Liver (tissue), 9 donors: ENCODE results near the gene PIP4K2A. TPM values are rescaled to one million over a fixed set of nuclear protein-coding genes. Genes with fewer than 3 reads are reported as not detected.

Experiments used
- DNase-seq: peaks from one replicate; pipeline ENCODE4 v3.0.0-alpha.2; 2017; ENCODE audit warnings: low spot score
- H3K27ac ChIP-seq, 2 donors: one replicate each; pipeline ENCODE4 v1.7.0; 2013; ENCODE audit warnings: inconsistent platforms in 2 of 2, low read length in 2 of 2, control low read depth in 1 of 2, low read depth in 1 of 2, mild to moderate bottlenecking in 1 of 2
- H3K27me3 ChIP-seq, 4 donors: one replicate each; pipeline versions ENCODE4 v1.6.1 to v1.7.0; 2013; ENCODE audit warnings: low read length in 3 of 4, inconsistent platforms in 1 of 4, mild to moderate bottlenecking in 1 of 4, moderate library complexity in 1 of 4; ENCODE audit not compliant: control insufficient read depth in 4 of 4, insufficient read depth in 4 of 4
- H3K36me3 ChIP-seq, 4 donors: one replicate each; pipeline versions ENCODE4 v1.6.1 to v1.7.0; 2013; ENCODE audit warnings: low read length in 3 of 4, mild to moderate bottlenecking in 3 of 4, low read depth in 1 of 4, moderate library complexity in 1 of 4; ENCODE audit not compliant: control insufficient read depth in 4 of 4, insufficient read depth in 3 of 4
- H3K4me1 ChIP-seq, 4 donors: one replicate each; pipeline versions ENCODE4 v1.6.1 to v1.7.0; 2013; ENCODE audit warnings: low read length in 3 of 4, mild to moderate bottlenecking in 3 of 4, moderate library complexity in 1 of 4; ENCODE audit not compliant: control insufficient read depth in 4 of 4, insufficient read depth in 4 of 4
- H3K4me3 ChIP-seq, 3 donors: one replicate each; pipeline versions ENCODE4 v1.6.1 to v1.7.0; 2013; ENCODE audit warnings: low read length in 3 of 3, control low read depth in 1 of 3, low read depth in 1 of 3, mild to moderate bottlenecking in 1 of 3
- H3K9ac ChIP-seq, 2 donors: one replicate each; pipeline ENCODE4 v1.7.0; 2013; ENCODE audit warnings: low read length in 2 of 2, mild to moderate bottlenecking in 2 of 2, moderate library complexity in 2 of 2, control low read depth in 1 of 2, low read depth in 1 of 2
- H3K9me3 ChIP-seq, 4 donors: one replicate each; pipeline versions ENCODE4 v1.6.1 to v1.7.0; 2013; ENCODE audit warnings: low read length in 3 of 4; ENCODE audit not compliant: control insufficient read depth in 4 of 4
- EGR1 ChIP-seq, 2 donors: IDR thresholded peaks; 2 replicates each; pipeline ENCODE4 v1.6.1; 2016 to 2018; ENCODE audit warnings: antibody characterized with exemption in 2 of 2, low read depth in 2 of 2
- FOXA2 ChIP-seq: IDR thresholded peaks from 2 replicates; pipeline ENCODE4 v1.6.1; 2016; ENCODE audit warnings: antibody characterized with exemption
- GABPA ChIP-seq, 2 donors: IDR thresholded peaks in 1 of 2; conservative IDR thresholded peaks in 1 of 2; 2 replicates each; pipeline ENCODE4 v1.6.1; 2016; ENCODE audit warnings: antibody characterized with exemption in 2 of 2, mild to moderate bottlenecking in 1 of 2, moderate library complexity in 1 of 2
- HNF4G ChIP-seq: IDR thresholded peaks from 2 replicates; pipeline ENCODE4 v1.6.1; 2016; ENCODE audit warnings: antibody characterized with exemption
- JUND ChIP-seq, 2 donors: IDR thresholded peaks; 2 replicates each; pipeline ENCODE4 v1.6.1; 2016; ENCODE audit warnings: antibody characterized with exemption in 2 of 2
- NR2F2 ChIP-seq: IDR thresholded peaks from 2 replicates; pipeline ENCODE4 v1.6.1; 2016; ENCODE audit warnings: antibody characterized with exemption
- RAD21 ChIP-seq, 2 donors: IDR thresholded peaks; 2 replicates each; pipeline ENCODE4 v1.6.1; 2016; ENCODE audit warnings: antibody characterized with exemption in 2 of 2, mild to moderate bottlenecking in 2 of 2
- RXRA ChIP-seq, 2 donors: IDR thresholded peaks; 2 replicates each; pipeline ENCODE4 v1.6.1; 2017 to 2018; ENCODE audit warnings: antibody characterized with exemption in 2 of 2, mild to moderate bottlenecking in 1 of 2
- TAF1 ChIP-seq: conservative IDR thresholded peaks from 2 replicates; pipeline ENCODE4 v1.6.1; 2016; ENCODE audit warnings: antibody characterized with exemption, mild to moderate bottlenecking
- YY1 ChIP-seq: IDR thresholded peaks from 2 replicates; pipeline ENCODE4 v1.6.1; 2016; ENCODE audit warnings: antibody characterized with exemption, mild to moderate bottlenecking
- whole genome bisulfite sequencing: extraction: QIAGEN DNeasy Blood & Tissue Kit; methylation state at CpG from one replicate; pipeline ENCODE4 v1.1.7; 2013; 5-methylcytosine and 5-hydroxymethylcytosine counted together
- polyA plus RNA-seq, 2 donors: library from polyadenylated mRNA; stranded (reverse) in 1 of 2; unstranded in 1 of 2; fragments of 200-250 nt in 1 of 2; fragments of >200 nt in 1 of 2; fragmentation: Nextera tagmentation in 1 of 2; extraction: Ambion mirVana in 1 of 2; gene quantifications; one replicate each; pipeline versions ENCODE4 v1.2.1 to v1.2.3, GENCODE V29; 2013 to 2015
- total RNA-seq, 2 donors: library from RNA; depleted of rRNA; stranded (reverse); fragments of >200 nt; gene quantifications; one replicate each; pipeline ENCODE4 v1.2.3, GENCODE V29; 2014
- TF ChIP-seq, protein P1 (sequence below): IDR thresholded peaks from 2 replicates; pipeline ENCODE4 v1.6.1; 2016; ENCODE audit warnings: antibody characterized with exemption
- TF ChIP-seq, protein P2 (sequence below): IDR thresholded peaks from 2 replicates; pipeline ENCODE4 v1.6.1; 2016; ENCODE audit warnings: antibody characterized with exemption, mild to moderate bottlenecking
- TF ChIP-seq, protein P3 (sequence below): IDR thresholded peaks from 2 replicates; pipeline ENCODE4 v1.6.1; 2016; ENCODE audit warnings: antibody characterized with exemption
- donor health status: healthy.
- donor health status: healthy.
- donor health status: healthy.
- donor health status: healthy.
- donor health status: healthy.

Gene PIP4K2A
- total and polyA plus RNA-seq, 4 donors, result 6.4 to 53.7 (median 8.6) TPM

DNA sequence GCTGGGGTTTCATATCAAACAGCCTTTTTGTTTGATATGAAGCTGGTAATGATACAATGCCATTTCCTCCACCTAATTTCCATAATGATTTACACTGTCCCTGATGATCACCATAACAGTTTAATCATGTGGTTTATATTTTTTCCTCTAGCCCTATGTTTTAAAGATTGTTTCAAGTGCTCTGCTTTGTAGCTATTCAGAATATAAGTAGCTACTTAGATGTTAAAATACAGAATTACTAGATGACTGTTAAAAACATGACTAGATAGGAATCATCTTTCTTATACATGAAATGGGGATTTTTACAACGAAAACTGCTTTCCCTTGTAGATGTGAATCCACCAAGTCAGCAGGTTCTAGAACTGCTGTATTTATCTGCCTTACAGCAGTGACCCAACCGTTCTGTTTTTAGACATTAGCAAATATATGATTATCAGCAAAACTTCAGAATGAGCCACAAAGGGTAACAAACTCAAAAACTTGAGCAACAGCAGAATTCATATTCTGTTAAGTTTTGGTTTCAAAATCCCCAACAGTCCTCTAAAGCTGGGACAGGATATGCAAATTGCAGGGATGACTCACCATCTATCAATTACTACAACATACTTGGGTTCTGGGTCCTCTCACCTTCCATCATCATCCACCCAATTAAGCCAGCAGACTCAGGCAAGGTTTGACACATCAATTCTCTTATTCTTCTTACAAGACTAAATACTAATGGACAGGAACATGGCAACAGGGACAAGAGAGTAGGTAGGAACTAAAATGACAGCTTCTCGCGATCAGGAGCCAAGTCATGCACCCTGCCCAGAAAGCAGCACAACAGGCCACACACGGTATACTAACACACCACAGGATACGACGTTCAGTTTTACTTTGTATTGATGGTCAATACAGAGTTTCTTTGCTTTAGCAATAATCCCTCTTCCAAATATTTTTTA, 83.9 kb downstream of the PIP4K2A start:
- 55% methylated on average over 7 of the region's 7 CpGs for WGBS
- Histone ChIP-seq H3K27me3 (no peaks in the 10 kb centered on the region), H3K9me3 (no peaks in the 10 kb centered on the region), H3K27ac (peak overlapping the region; percentile 66 to 77), H3K4me1 (peaks cover 0 to 7% (median 0%) of the 10 kb centered on the region in 4 donors), H3K9ac (peak overlapping the region in 1 of 2 donors; percentile 61), H3K36me3 (no peaks in the 10 kb centered on the region), H3K4me3 (no peak overlapping the region)
- DNase-seq, result no peak
- TF ChIP-seq TAF1, result no peak
- TF ChIP-seq YY1, result peak; percentile 16
- TF ChIP-seq RAD21 (IDR thresholded peaks at IDR 0.05), result peak in 1 of 2 donors; percentile 24
- no peak for TF ChIP-seq HNF4G
- TF ChIP-seq, protein P1, sequence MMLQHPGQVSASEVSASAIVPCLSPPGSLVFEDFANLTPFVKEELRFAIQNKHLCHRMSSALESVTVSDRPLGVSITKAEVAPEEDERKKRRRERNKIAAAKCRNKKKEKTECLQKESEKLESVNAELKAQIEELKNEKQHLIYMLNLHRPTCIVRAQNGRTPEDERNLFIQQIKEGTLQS, result peak; percentile 31
- peak; percentile 95 to 96 for TF ChIP-seq JUND (IDR thresholded peaks at IDR 0.05)
- TF ChIP-seq RXRA (IDR thresholded peaks at IDR 0.05), result peak in 1 of 2 donors; percentile 29

DNA sequence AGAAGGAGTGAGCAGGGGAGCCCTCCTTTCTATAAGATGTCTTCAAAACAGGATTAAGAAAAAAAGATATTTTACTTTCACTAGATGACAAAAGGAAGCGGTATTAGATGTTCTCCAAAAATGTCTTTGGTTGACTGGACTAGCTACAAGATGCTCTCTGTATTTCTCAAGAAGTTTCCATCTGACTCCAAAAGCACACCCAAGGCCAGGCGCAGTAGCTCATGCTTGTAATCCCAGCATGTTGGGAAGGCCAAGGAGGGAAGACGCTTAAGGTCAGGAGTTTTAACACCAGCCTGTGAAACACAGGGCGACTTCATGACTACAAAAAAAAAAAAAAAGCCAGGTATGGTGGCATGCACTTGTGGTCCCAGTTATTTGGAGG, 84.5 kb downstream of the PIP4K2A start:
- Histone ChIP-seq H3K4me3 (no peak overlapping the region), H3K36me3 (no peaks in the 10 kb centered on the region), H3K9ac (peak overlapping the region in 1 of 2 donors; percentile 61), H3K27me3 (no peaks in the 10 kb centered on the region), H3K27ac (peak overlapping the region; percentile 66 to 77), H3K9me3 (no peaks in the 10 kb centered on the region), H3K4me1 (peaks cover 0 to 8% (median 0%) of the 10 kb centered on the region in 4 donors)
- TF ChIP-seq, protein P2, sequence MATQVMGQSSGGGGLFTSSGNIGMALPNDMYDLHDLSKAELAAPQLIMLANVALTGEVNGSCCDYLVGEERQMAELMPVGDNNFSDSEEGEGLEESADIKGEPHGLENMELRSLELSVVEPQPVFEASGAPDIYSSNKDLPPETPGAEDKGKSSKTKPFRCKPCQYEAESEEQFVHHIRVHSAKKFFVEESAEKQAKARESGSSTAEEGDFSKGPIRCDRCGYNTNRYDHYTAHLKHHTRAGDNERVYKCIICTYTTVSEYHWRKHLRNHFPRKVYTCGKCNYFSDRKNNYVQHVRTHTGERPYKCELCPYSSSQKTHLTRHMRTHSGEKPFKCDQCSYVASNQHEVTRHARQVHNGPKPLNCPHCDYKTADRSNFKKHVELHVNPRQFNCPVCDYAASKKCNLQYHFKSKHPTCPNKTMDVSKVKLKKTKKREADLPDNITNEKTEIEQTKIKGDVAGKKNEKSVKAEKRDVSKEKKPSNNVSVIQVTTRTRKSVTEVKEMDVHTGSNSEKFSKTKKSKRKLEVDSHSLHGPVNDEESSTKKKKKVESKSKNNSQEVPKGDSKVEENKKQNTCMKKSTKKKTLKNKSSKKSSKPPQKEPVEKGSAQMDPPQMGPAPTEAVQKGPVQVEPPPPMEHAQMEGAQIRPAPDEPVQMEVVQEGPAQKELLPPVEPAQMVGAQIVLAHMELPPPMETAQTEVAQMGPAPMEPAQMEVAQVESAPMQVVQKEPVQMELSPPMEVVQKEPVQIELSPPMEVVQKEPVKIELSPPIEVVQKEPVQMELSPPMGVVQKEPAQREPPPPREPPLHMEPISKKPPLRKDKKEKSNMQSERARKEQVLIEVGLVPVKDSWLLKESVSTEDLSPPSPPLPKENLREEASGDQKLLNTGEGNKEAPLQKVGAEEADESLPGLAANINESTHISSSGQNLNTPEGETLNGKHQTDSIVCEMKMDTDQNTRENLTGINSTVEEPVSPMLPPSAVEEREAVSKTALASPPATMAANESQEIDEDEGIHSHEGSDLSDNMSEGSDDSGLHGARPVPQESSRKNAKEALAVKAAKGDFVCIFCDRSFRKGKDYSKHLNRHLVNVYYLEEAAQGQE, result no peak
- TF ChIP-seq RXRA (IDR thresholded peaks at IDR 0.05) (no peak), FOXA2 (no peak), EGR1 (IDR thresholded peaks at IDR 0.05; ENCODE audit: low read depth in 2 of 2) (no peak)
- 83% methylated on average over 4 of the region's 4 CpGs for WGBS
- no peak for DNase-seq

DNA sequence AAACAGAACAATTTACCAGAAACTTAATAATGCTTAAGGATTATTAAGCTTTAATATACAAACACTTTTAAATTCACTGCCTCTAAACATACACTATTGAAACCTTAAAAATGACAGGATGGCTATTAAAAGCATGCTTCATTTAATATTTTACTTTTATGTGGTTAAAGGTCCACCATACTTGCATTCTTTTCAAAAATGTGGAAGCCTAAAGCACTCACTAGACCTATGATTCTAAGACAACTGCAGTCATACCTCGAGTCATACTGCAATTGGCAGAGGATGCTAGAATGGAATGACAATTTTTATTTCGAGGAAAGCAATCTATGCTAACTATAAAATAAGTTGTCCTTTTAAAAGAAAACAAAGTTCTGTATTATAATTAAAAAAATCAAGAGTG, 85.3 kb downstream of the PIP4K2A start:
- H3K4me1 ChIP-seq, result peaks cover 0 to 11% (median 0%) of the 10 kb centered on the region in 4 donors
- no peak for DNase-seq
- H3K4me3 ChIP-seq, result no peak overlapping the region
- H3K9me3 ChIP-seq, result no peaks in the 10 kb centered on the region
- no peak overlapping the region for H3K27ac ChIP-seq
- WGBS, result 88% methylated on average over 2 of the region's 2 CpGs
- no peak overlapping the region for H3K9ac ChIP-seq
- no peaks in the 10 kb centered on the region for H3K36me3 ChIP-seq
- H3K27me3 ChIP-seq, result no peaks in the 10 kb centered on the region
- TF ChIP-seq FOXA2 (no peak), RAD21 (IDR thresholded peaks at IDR 0.05) (no peak), NR2F2 (no peak), GABPA (IDR thresholded peaks at IDR 0.05 in 1 of 2, conservative IDR thresholded peaks at IDR 0.05 in 1 of 2) (no peak), JUND (IDR thresholded peaks at IDR 0.05) (no peak), YY1 (no peak), EGR1 (IDR thresholded peaks at IDR 0.05; ENCODE audit: low read depth in 2 of 2) (no peak)
- TF ChIP-seq, protein P2, result no peak
- TF ChIP-seq, protein P1, result no peak
- TF ChIP-seq, protein P3, sequence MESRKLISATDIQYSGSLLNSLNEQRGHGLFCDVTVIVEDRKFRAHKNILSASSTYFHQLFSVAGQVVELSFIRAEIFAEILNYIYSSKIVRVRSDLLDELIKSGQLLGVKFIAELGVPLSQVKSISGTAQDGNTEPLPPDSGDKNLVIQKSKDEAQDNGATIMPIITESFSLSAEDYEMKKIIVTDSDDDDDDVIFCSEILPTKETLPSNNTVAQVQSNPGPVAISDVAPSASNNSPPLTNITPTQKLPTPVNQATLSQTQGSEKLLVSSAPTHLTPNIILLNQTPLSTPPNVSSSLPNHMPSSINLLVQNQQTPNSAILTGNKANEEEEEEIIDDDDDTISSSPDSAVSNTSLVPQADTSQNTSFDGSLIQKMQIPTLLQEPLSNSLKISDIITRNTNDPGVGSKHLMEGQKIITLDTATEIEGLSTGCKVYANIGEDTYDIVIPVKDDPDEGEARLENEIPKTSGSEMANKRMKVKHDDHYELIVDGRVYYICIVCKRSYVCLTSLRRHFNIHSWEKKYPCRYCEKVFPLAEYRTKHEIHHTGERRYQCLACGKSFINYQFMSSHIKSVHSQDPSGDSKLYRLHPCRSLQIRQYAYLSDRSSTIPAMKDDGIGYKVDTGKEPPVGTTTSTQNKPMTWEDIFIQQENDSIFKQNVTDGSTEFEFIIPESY, result no peak
